Nephron (organoid): ENCODE data around the gene KCNQ5.

Source experiments
- H3K27ac Mint-ChIP-seq, 3 experiments: 2 replicates each; pipeline ENCODE4 v1.8.0; 2020; ENCODE audit warnings: mixed read lengths in 3 of 3, mild to moderate bottlenecking in 2 of 3, moderate library complexity in 1 of 3
- H3K27me3 Mint-ChIP-seq: 2 replicates; pipeline ENCODE4 v1.8.0; 2021; ENCODE audit warnings: low read depth, mild to moderate bottlenecking, moderate library complexity, mixed read lengths
- H3K36me3 Mint-ChIP-seq: 2 replicates; pipeline ENCODE4 v1.8.0; 2020; ENCODE audit warnings: low read depth, mixed read lengths
- H3K4me1 Mint-ChIP-seq: 2 replicates; pipeline ENCODE4 v1.8.0; 2020; ENCODE audit warnings: mixed read lengths
- H3K4me3 Mint-ChIP-seq, 3 experiments: 2 replicates each; pipeline ENCODE4 v1.8.0; 2020; ENCODE audit warnings: mild to moderate bottlenecking in 3 of 3, mixed read lengths in 3 of 3, moderate library complexity in 2 of 3
- H3K9me3 Mint-ChIP-seq: 2 replicates; pipeline ENCODE4 v1.8.0; 2020; ENCODE audit warnings: mixed read lengths
- CTCF ChIP-seq, 3 experiments: fragments of 200-600 bp; sonication (generic); IDR thresholded peaks; one replicate each; pipeline ENCODE4 v1.5.0; 2021; ENCODE audit warnings: antibody characterized with exemption in 3 of 3; ENCODE audit not compliant: unreplicated experiment in 3 of 3

KCNQ5 gene

GRCh38 chr6:73042892-73043291 lies 421.0 kb downstream of the KCNQ5 start:
- Mint-ChIP-seq H3K9me3 (peaks cover 11% of the 10 kb centered on the region), H3K27ac (peak overlapping the region in 1 of 3 experiments; percentile 26), H3K4me1 (peaks cover 19% of the 10 kb centered on the region), H3K4me3 (no peak overlapping the region), H3K27me3 (no peaks in the 10 kb centered on the region), H3K36me3 (peaks cover 7% of the 10 kb centered on the region)
- no peak for TF ChIP-seq CTCF (IDR thresholded peaks at IDR 0.05; ENCODE audit: unreplicated experiment in 3 of 3)

DNA sequence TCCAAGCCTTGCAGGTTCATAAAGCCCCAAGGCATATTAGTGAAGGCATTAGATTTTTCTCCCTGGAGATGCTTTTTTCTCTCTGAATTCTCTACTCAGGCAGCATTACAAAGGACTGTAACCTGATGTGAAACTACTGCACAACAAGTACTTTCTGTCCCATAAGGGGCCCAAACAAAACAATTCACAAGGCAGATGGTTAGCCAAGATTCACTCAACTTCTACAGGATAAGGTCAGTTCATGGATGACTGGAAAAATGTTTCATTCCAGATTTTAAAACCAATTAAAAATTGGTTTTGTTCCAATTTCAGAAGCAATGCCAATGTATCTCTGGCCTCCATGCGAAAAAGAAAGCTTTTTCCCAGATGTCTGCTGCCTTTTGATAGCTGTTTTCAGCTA lies 421.6 kb downstream of the KCNQ5 start:
- no peak for TF ChIP-seq CTCF (IDR thresholded peaks at IDR 0.05; ENCODE audit: unreplicated experiment in 3 of 3)

GRCh38 chr6:73045609-73046008 lies 423.7 kb downstream of the KCNQ5 start:
- Mint-ChIP-seq H3K4me3 (no peak overlapping the region), H3K27ac (peak overlapping the region in 1 of 3 experiments; percentile 54), H3K4me1 (peaks cover 19% of the 10 kb centered on the region), H3K9me3 (no peaks in the 10 kb centered on the region), H3K27me3 (no peaks in the 10 kb centered on the region), H3K36me3 (no peaks in the 10 kb centered on the region)
- TF ChIP-seq CTCF (IDR thresholded peaks at IDR 0.05; ENCODE audit: unreplicated experiment in 3 of 3) = no peak

More for the DNA sequence above, 421.6 kb downstream of the KCNQ5 start:
- H3K36me3 Mint-ChIP-seq = peaks cover 7% of the 10 kb centered on the region
- no peaks in the 10 kb centered on the region for H3K27me3 Mint-ChIP-seq
- H3K27ac Mint-ChIP-seq = peak overlapping the region in 2 of 3 experiments; percentile 11 to 26
- H3K4me3 Mint-ChIP-seq = no peak overlapping the region
- H3K4me1 Mint-ChIP-seq = peaks cover 19% of the 10 kb centered on the region
- H3K9me3 Mint-ChIP-seq = peaks cover 11% of the 10 kb centered on the region

- Mint-ChIP-seq H3K9me3 (no peaks in the 10 kb centered on the region), H3K27me3 (no peaks in the 10 kb centered on the region)
These were observed 425.9 kb downstream of the KCNQ5 start for GRCh38 chr6:73047801-73048200.

GRCh38 chr6:73049971-73050594 lies 428.2 kb downstream of the KCNQ5 start:
- no peak for TF ChIP-seq CTCF (IDR thresholded peaks at IDR 0.05; ENCODE audit: unreplicated experiment in 3 of 3)
- no peaks in the 10 kb centered on the region for H3K36me3 Mint-ChIP-seq
- no peaks in the 10 kb centered on the region for H3K9me3 Mint-ChIP-seq
- no peak overlapping the region for H3K27ac Mint-ChIP-seq
- no peak overlapping the region for H3K4me3 Mint-ChIP-seq
- peaks cover 3% of the 10 kb centered on the region for H3K4me1 Mint-ChIP-seq
- H3K27me3 Mint-ChIP-seq = no peaks in the 10 kb centered on the region

More at GRCh38 chr6:73047801-73048200, 425.9 kb downstream of the KCNQ5 start:
- Mint-ChIP-seq H3K4me3 (no peak overlapping the region), H3K4me1 (peaks cover 10% of the 10 kb centered on the region), H3K27ac (no peak overlapping the region), H3K36me3 (no peaks in the 10 kb centered on the region)
- TF ChIP-seq CTCF (IDR thresholded peaks at IDR 0.05; ENCODE audit: unreplicated experiment in 3 of 3) = no peak

DNA sequence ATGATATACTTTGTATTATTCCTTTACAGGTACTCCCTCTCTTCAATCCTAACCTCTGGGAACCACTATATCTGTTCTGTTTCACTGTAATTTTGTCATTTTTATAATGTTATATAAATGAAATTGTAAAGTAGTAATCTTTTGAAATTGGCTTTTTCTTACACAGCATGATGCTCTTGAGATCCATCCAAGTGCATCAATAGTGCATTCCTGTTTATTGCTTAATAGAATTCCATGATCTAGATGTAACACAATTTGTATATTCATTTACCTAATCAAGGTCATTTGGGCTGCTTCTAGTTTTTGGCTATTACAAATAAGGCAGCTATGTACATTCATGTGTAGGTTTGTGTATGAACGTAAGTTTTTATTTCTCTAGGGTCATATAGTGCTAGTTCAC lies 428.8 kb downstream of the KCNQ5 start:
- Mint-ChIP-seq H3K4me3 (no peak overlapping the region), H3K9me3 (no peaks in the 10 kb centered on the region), H3K4me1 (no peaks in the 10 kb centered on the region), H3K27me3 (peaks cover 3% of the 10 kb centered on the region), H3K36me3 (no peaks in the 10 kb centered on the region), H3K27ac (no peak overlapping the region)
- no peak for TF ChIP-seq CTCF (IDR thresholded peaks at IDR 0.05; ENCODE audit: unreplicated experiment in 3 of 3)
